ENCODE measurements around the gene TMEM244.

GRCh38 chr6:129832299-129832698 is 28.8 kb downstream of the TMEM244 start:
- TF ChIP-seq, protein P1, sequence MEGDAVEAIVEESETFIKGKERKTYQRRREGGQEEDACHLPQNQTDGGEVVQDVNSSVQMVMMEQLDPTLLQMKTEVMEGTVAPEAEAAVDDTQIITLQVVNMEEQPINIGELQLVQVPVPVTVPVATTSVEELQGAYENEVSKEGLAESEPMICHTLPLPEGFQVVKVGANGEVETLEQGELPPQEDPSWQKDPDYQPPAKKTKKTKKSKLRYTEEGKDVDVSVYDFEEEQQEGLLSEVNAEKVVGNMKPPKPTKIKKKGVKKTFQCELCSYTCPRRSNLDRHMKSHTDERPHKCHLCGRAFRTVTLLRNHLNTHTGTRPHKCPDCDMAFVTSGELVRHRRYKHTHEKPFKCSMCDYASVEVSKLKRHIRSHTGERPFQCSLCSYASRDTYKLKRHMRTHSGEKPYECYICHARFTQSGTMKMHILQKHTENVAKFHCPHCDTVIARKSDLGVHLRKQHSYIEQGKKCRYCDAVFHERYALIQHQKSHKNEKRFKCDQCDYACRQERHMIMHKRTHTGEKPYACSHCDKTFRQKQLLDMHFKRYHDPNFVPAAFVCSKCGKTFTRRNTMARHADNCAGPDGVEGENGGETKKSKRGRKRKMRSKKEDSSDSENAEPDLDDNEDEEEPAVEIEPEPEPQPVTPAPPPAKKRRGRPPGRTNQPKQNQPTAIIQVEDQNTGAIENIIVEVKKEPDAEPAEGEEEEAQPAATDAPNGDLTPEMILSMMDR (IDR thresholded peaks at IDR 0.05; ENCODE audit: insufficient read depth, low read depth, low read length) = no peak
- TF ChIP-seq EZH2 (IDR thresholded peaks at IDR 0.05; ENCODE audit: insufficient read depth, low read length) = no peak
